ENCODE data around the gene PNCK. TPM values are rescaled to one million over a fixed set of nuclear protein-coding genes. Genes with fewer than 3 reads are reported as not detected.

The PNCK gene
- total RNA-seq, 2 donors from 2014 or later = 4.0 to 42.4 TPM

DNA sequence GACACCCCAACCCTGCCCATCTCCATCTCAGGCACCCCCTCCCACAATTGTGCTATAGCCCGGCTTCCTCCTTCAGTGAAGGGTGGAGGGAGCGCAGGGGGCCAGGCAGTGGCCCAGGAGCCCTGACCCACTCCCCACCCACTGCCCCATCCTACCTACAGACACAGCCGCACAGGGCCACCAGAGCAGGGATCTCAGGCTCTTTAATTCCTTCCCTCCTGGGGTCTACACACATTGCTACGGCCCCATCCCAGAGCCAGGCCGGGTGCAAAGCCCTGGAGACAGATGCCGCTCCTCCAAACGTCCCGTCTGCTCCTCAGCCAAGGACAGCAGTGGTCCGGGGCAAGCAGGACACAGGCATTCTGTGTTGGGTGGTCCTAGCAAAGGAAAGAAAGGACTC, 39.4 kb downstream of the PNCK start:
- no peak for DNase-seq (ENCODE audit: low spot score)
- Histone ChIP-seq H3K4me3 (no peak overlapping the region), H3K27ac (no peak overlapping the region), H3K9me3 (peaks cover 0 to 10% of the 10 kb centered on the region in 2 donors), H3K27me3 (no peaks in the 10 kb centered on the region), H3K36me3 (no peaks in the 10 kb centered on the region), H3K4me1 (no peaks in the 10 kb centered on the region)
- TF ChIP-seq, protein P1, sequence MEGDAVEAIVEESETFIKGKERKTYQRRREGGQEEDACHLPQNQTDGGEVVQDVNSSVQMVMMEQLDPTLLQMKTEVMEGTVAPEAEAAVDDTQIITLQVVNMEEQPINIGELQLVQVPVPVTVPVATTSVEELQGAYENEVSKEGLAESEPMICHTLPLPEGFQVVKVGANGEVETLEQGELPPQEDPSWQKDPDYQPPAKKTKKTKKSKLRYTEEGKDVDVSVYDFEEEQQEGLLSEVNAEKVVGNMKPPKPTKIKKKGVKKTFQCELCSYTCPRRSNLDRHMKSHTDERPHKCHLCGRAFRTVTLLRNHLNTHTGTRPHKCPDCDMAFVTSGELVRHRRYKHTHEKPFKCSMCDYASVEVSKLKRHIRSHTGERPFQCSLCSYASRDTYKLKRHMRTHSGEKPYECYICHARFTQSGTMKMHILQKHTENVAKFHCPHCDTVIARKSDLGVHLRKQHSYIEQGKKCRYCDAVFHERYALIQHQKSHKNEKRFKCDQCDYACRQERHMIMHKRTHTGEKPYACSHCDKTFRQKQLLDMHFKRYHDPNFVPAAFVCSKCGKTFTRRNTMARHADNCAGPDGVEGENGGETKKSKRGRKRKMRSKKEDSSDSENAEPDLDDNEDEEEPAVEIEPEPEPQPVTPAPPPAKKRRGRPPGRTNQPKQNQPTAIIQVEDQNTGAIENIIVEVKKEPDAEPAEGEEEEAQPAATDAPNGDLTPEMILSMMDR (IDR thresholded peaks at IDR 0.05) = no peak

DNA sequence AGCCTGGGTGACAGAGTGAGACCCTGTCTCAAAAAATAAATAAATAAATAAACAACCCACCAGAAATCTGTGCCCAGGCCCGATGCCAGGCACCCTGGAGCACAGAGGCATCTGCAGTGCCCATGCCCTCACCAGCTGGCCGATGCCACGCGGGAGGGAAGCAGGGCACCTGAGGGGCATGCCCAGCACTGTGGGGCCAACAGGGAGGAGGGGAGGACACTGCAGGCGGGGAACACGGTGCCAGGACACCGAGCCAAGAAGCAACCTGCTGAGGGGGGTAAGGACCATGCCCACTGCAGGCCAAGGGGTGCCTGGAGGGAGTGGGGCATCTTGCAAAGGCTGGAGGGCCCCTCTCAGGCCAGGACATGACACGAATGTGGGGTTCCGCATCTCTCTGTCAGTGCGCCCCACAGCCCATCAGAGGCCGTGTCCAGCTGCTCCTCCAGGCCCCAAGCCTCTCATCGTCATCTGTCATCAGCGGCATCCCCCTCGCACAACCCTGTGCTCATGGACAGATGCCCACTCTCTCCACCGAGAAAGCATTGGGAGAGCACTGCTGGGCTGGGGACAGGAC, 39.9 kb downstream of the PNCK start:
- H3K4me1 ChIP-seq = no peaks in the 10 kb centered on the region
- no peak overlapping the region for H3K4me3 ChIP-seq
- no peaks in the 10 kb centered on the region for H3K36me3 ChIP-seq
- TF ChIP-seq, protein P1 (IDR thresholded peaks at IDR 0.05) = no peak
- H3K9me3 ChIP-seq = peaks cover 0 to 10% of the 10 kb centered on the region in 2 donors
- H3K27me3 ChIP-seq = no peaks in the 10 kb centered on the region
- no peak overlapping the region for H3K27ac ChIP-seq
- no peak for DNase-seq (ENCODE audit: low spot score)

DNA sequence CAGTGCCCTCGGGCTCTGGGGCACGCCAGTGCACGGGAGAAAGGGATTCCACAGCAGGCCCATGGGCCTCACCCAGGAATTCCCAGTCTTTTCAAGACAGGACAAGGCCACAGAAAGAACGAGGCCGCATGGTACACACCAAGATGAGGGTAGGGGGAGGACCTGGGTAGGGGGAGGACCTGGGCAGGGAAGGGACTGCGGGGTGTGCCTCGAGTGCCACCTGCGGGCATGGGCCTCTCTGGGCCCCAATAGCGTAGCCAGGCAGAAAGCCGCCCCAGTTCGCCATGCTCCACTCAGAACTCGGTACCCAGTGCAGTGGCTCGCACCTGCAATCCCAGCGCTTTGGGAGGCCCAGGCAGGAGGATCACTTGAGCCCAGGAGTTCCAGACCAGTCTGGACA, 40.6 kb downstream of the PNCK start:
- DNase-seq (ENCODE audit: low spot score) = no peak
- no peaks in the 10 kb centered on the region for H3K36me3 ChIP-seq
- H3K27ac ChIP-seq = no peak overlapping the region
- no peaks in the 10 kb centered on the region for H3K27me3 ChIP-seq
- peaks cover 0 to 10% of the 10 kb centered on the region in 2 donors for H3K9me3 ChIP-seq
- TF ChIP-seq, protein P1 (IDR thresholded peaks at IDR 0.05) = no peak
- H3K4me3 ChIP-seq = no peak overlapping the region
- no peaks in the 10 kb centered on the region for H3K4me1 ChIP-seq

DNA sequence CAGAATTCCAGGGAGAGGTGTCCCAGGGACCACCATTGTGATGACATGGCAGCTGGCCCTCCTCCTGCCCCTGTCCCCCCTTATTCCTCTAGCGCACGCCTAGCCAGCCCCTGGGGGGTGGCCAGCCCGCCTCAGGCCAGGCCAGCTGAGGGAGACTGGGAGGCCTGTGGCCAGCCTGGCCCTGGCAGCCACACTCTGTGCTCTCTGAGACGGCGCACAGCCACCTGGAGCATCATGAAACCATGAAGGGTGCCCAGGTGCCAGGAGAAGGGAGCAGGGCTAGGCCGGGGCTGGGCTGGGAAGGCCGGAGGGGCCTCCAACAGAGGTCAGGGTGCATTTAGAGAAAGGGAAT, 41.0 kb downstream of the PNCK start:
- H3K9me3 ChIP-seq = peaks cover 0 to 10% of the 10 kb centered on the region in 2 donors
- H3K36me3 ChIP-seq = no peaks in the 10 kb centered on the region
- TF ChIP-seq, protein P1 (IDR thresholded peaks at IDR 0.05) = no peak
- H3K27me3 ChIP-seq = no peaks in the 10 kb centered on the region
- no peak overlapping the region for H3K27ac ChIP-seq
- H3K4me1 ChIP-seq = no peaks in the 10 kb centered on the region
- DNase-seq (ENCODE audit: low spot score) = no peak
- H3K4me3 ChIP-seq = no peak overlapping the region

DNA sequence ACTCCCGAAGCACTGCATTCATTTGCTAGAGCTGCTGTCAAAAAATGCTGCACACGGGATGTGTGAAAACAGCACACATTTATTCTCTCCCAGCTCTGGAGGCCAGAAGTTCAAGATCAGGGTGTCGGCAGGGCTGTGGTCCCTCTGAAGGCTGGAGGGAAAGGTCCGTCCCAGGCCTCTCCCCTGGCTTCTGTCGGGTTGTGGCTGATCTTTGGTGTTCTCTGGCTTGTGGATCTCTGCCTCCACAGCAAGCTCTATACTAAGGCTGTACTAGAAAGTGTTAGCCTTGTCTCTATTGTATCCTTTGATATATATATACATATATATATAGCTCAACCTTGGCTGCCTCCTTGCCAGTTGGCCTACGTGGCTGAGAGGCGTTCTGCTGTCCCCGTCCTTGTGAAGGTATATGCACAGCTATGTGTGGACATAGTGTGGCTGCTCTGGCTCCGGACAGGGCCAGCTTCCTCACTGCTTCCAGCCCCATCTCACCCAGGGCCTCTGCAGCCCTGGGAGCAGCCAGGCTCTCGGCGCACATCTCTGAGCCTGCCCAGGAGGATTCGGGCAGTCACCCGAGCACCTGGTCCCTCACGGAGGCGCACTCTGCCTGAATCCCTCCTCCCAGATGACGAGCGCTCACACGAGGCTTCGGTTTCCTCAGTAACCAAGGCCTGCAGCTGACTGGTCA, 41.6 kb downstream of the PNCK start:
- Histone ChIP-seq H3K4me3 (no peak overlapping the region), H3K27me3 (no peaks in the 10 kb centered on the region), H3K9me3 (peaks cover 0 to 10% of the 10 kb centered on the region in 2 donors), H3K27ac (no peak overlapping the region), H3K36me3 (no peaks in the 10 kb centered on the region), H3K4me1 (no peaks in the 10 kb centered on the region)
- TF ChIP-seq, protein P1 (IDR thresholded peaks at IDR 0.05) = no peak
- DNase-seq (ENCODE audit: low spot score) = no peak

DNA sequence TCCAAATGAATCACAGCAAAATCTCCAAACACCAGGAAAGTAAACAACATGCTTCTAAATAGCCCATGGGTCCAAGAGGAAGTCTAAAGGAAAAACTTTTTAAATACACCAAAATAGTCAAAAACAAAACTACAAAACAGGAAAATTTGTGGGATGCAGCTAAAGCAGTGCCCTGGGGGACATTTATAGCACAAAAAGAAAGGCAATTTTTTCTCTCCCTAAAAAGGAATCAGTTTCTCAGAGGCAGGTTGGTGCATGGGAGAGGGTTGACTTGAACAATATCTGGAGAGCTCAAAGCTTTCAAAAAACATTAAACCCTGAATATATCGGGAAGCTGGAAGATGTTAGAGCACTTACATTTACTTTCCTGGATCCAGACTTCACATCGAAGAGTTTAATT, 42.3 kb downstream of the PNCK start:
- peaks cover 0 to 10% of the 10 kb centered on the region in 2 donors for H3K9me3 ChIP-seq
- H3K27ac ChIP-seq = no peak overlapping the region
- H3K36me3 ChIP-seq = no peaks in the 10 kb centered on the region
- no peaks in the 10 kb centered on the region for H3K4me1 ChIP-seq
- H3K4me3 ChIP-seq = no peak overlapping the region
- H3K27me3 ChIP-seq = no peaks in the 10 kb centered on the region
- TF ChIP-seq, protein P1 (IDR thresholded peaks at IDR 0.05) = no peak
- no peak for DNase-seq (ENCODE audit: low spot score)

Measured in right atrium auricular region (tissue), 2 donors.